GM12891 (cell line): ENCODE data around the gene CFAP45.

Experiments used
- DNase-seq: peaks from one replicate; pipeline ENCODE4 v3.0.0; 2011; ENCODE audit warnings: low spot score; ENCODE audit not compliant: insufficient read length
- FAIRE-seq: peaks from 2 replicates; lab custom pipeline; 2011; peaks lifted over from hg19 to GRCh38; lab: Jason Lieb, UNC
- PAX5 ChIP-seq: IDR thresholded peaks from 2 replicates; pipeline ENCODE4 v1.6.1; 2011; ENCODE audit warnings: low read length, moderate library complexity, mild to moderate bottlenecking; ENCODE audit not compliant: insufficient read depth, severe bottlenecking
- POLR2A ChIP-seq: IDR thresholded peaks from 2 replicates; pipeline ENCODE4 v1.6.1; 2011; ENCODE audit warnings: low read depth, low read length, control low read depth
- POLR2AphosphoS5 ChIP-seq: IDR thresholded peaks from 2 replicates; pipeline ENCODE4 v1.6.1; 2011; ENCODE audit warnings: low read depth, low read length, control low read depth
- POU2F2 ChIP-seq: IDR thresholded peaks from 2 replicates; pipeline ENCODE4 v1.6.1; 2011; ENCODE audit warnings: low read depth, mild to moderate bottlenecking, control low read depth, low read length, moderate library complexity
- SPI1 ChIP-seq: IDR thresholded peaks from 2 replicates; pipeline ENCODE4 v1.6.1; 2011; ENCODE audit warnings: low read depth, low read length, control low read depth
- TAF1 ChIP-seq: IDR thresholded peaks from 2 replicates; pipeline ENCODE4 v1.6.1; 2011; ENCODE audit warnings: low read depth, low read length, control low read depth

Gene CFAP45

GRCh38 chr1:159942632-159943277, 42.8 kb upstream of the CFAP45 start:
- FAIRE-seq (no peak), DNase-seq (no peak)
- no peak for TF ChIP-seq SPI1
- no peak for TF ChIP-seq TAF1
- TF ChIP-seq POLR2A: no peak
- no peak for TF ChIP-seq POU2F2
- no peak for TF ChIP-seq POLR2AphosphoS5
- TF ChIP-seq PAX5: no peak

GRCh38 chr1:159941591-159942560, 41.9 kb upstream of the CFAP45 start:
- FAIRE-seq: no peak
- no peak for TF ChIP-seq POU2F2
- TF ChIP-seq POLR2AphosphoS5: no peak
- TF ChIP-seq PAX5: no peak
- no peak for TF ChIP-seq SPI1
- TF ChIP-seq POLR2A: no peak
- no peak for TF ChIP-seq TAF1
- DNase-seq: no peak

- DNase-seq (no peak), FAIRE-seq (no peak)
- TF ChIP-seq TAF1 (no peak), PAX5 (no peak), POU2F2 (no peak), POLR2A (no peak), SPI1 (no peak), POLR2AphosphoS5 (no peak)
These were observed 41.2 kb upstream of the CFAP45 start for GRCh38 chr1:159941141-159941540.

GRCh38 chr1:159940006-159940620, 40.1 kb upstream of the CFAP45 start:
- TF ChIP-seq POLR2A (no peak), TAF1 (no peak), PAX5 (no peak), POU2F2 (no peak), POLR2AphosphoS5 (no peak), SPI1 (no peak)
- no peak for DNase-seq
- no peak for FAIRE-seq

GRCh38 chr1:159939678-159940002, 39.7 kb upstream of the CFAP45 start:
- TF ChIP-seq POLR2AphosphoS5 (no peak), TAF1 (no peak), POLR2A (no peak), SPI1 (no peak)
- FAIRE-seq (no peak), DNase-seq (no peak)

- TF ChIP-seq SPI1: no peak
- TF ChIP-seq PAX5: no peak
- no peak for TF ChIP-seq TAF1
- TF ChIP-seq POLR2A: no peak
- no peak for TF ChIP-seq POLR2AphosphoS5
- no peak for TF ChIP-seq POU2F2
- DNase-seq: no peak
- no peak for FAIRE-seq
These were observed 39.1 kb upstream of the CFAP45 start for GRCh38 chr1:159938905-159939677.

GRCh38 chr1:159938211-159938852, 38.4 kb upstream of the CFAP45 start:
- peak; percentile 75 for FAIRE-seq
- no peak for DNase-seq
- TF ChIP-seq POLR2A (no peak), POU2F2 (no peak)

- FAIRE-seq (no peak), DNase-seq (no peak)
- TF ChIP-seq SPI1: 0 out of 2 replicates have a peak, but pooled peaks have one; percentile 19
- TF ChIP-seq POLR2A: no peak
These were observed 37.2 kb upstream of the CFAP45 start for GRCh38 chr1:159937054-159937750.
